Activated CD4-positive, CD25-positive, alpha-beta regulatory T cell (primary cell): ENCODE data around the gene LRRC14B.
"Not testable (repeated sequence)": the region's sequence is repeated elsewhere in the genome, so short reads cannot be mapped to it uniquely, and the experiment has no call there.

Source experiments
- DNase-seq, 4 experiments: peaks; one replicate each; lab custom pipeline; 2025; lab: John Stamatoyannopoulos, UW

LRRC14B gene

GRCh38 chr5:192970-193831 lies 1.9 kb downstream of the LRRC14B start:
- no peak for DNase-seq

GRCh38 chr5:194102-194501 lies 2.8 kb downstream of the LRRC14B start:
- DNase-seq: no peak

- DNase-seq: no peak
These were observed 3.4 kb downstream of the LRRC14B start for GRCh38 chr5:194603-195209.

- no peak for DNase-seq
These were observed 4.3 kb downstream of the LRRC14B start for GRCh38 chr5:195401-196160.

GRCh38 chr5:196350-196749 lies 5.1 kb downstream of the LRRC14B start:
- DNase-seq: no peak

- DNase-seq: not testable (repeated sequence)
These were observed 5.7 kb downstream of the LRRC14B start for GRCh38 chr5:197031-197430.

GRCh38 chr5:197892-198489 lies 6.7 kb downstream of the LRRC14B start:
- no peak for DNase-seq

GRCh38 chr5:198516-199196 lies 7.4 kb downstream of the LRRC14B start:
- DNase-seq: no peak

GRCh38 chr5:199197-199949 lies 8.1 kb downstream of the LRRC14B start:
- DNase-seq: no peak

- no peak for DNase-seq
These were observed 8.8 kb downstream of the LRRC14B start for GRCh38 chr5:199950-200645.

GRCh38 chr5:200985-201384 lies 9.7 kb downstream of the LRRC14B start:
- no peak for DNase-seq

- no peak for DNase-seq
These were observed 10.4 kb downstream of the LRRC14B start for GRCh38 chr5:201672-202071.

- DNase-seq: no peak
These were observed 12.1 kb downstream of the LRRC14B start for GRCh38 chr5:203246-203930.

- DNase-seq: no peak
These were observed 12.7 kb downstream of the LRRC14B start for GRCh38 chr5:204001-204400.

- DNase-seq: no peak
These were observed 13.2 kb downstream of the LRRC14B start for GRCh38 chr5:204462-204861.

- DNase-seq: no peak
These were observed 13.8 kb downstream of the LRRC14B start for GRCh38 chr5:204966-205670.

- no peak for DNase-seq
These were observed 15.1 kb downstream of the LRRC14B start for GRCh38 chr5:206406-206805.

GRCh38 chr5:206927-207536 lies 15.7 kb downstream of the LRRC14B start:
- DNase-seq: no peak

- DNase-seq: no peak
These were observed 16.3 kb downstream of the LRRC14B start for GRCh38 chr5:207599-207998.
